WERI-Rb-1 (cell line): ENCODE results near the gene CACNA1D.

Experiments used
- DNase-seq: peaks from one replicate; pipeline ENCODE4 v3.0.0-alpha.2; 2020
- H3K27ac ChIP-seq: fragments of 250-450 bp; sonication (Bioruptor Pico); 2 replicates; pipeline ENCODE4 v1.5.1; 2020; ENCODE audit warnings: mild to moderate bottlenecking, moderate library complexity
- H3K27me3 ChIP-seq: fragments of 250-450 bp; sonication (Bioruptor Pico); 2 replicates; pipeline ENCODE4 v1.5.1; 2021; ENCODE audit warnings: mild to moderate bottlenecking, low read depth, moderate library complexity; ENCODE audit not compliant: insufficient read depth, severe bottlenecking
- H3K36me3 ChIP-seq: fragments of 250-450 bp; sonication (Bioruptor Pico); 2 replicates; pipeline ENCODE4 v1.5.1; 2020; ENCODE audit warnings: mild to moderate bottlenecking, moderate library complexity
- H3K4me3 ChIP-seq: 2 replicates; pipeline ENCODE4 v1.5.1; 2011; ENCODE audit warnings: low read depth, mild to moderate bottlenecking, control low read depth, low read length
- H3K9me3 ChIP-seq: fragments of 250-450 bp; sonication (Bioruptor Pico); 2 replicates; pipeline ENCODE4 v1.5.1; 2021; ENCODE audit warnings: mild to moderate bottlenecking, moderate library complexity; ENCODE audit not compliant: severe bottlenecking
- CTCF ChIP-seq: IDR thresholded peaks from 2 replicates; pipeline ENCODE4 v1.5.1; 2011; ENCODE audit warnings: low read depth, mild to moderate bottlenecking, control low read depth, inconsistent platforms, low read length

Gene CACNA1D

GRCh38 chr3:53773021-53773436, 278.6 kb downstream of the CACNA1D start:
- Histone ChIP-seq H3K9me3 (no peaks in the 10 kb centered on the region), H3K36me3 (no peaks in the 10 kb centered on the region), H3K27ac (no peak overlapping the region), H3K27me3 (no peaks in the 10 kb centered on the region), H3K4me3 (no peak overlapping the region)
- DNase-seq, result no peak
- no peak for TF ChIP-seq CTCF

DNA sequence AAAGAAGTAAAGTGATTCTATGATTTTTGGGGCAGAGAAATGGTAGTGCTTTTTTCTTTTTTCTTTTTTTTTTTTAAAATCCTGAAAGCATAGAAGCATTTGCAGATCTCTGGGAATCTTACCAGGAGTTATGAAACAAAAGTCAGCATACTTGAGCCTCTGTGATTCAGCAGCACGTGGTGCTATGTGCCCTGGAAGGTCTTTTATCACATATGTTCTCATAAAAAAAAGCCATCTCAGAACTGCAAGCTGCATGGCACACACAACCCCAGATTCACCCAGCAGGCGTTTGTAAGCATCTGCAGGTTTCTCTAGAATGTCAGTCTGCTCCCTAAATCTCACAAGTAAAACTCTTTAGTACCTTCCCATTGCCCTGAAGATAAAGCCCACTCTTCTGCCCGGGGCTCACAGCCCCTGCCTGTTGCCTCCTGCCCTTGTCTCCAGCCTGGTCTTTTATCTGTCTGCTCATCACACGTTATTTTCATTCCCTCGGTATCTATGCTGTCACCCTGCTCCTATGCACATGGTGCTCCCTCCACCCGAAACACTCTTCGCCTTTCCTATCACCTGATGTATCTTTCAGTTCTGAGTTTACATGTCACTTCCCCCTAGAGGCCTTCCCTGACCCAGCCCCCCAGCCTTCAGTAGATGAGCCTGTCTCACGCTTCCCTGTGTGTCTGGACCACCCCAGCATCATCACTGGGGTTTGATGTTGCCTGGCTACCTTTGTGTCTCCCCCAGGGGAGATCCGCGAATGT, 279.4 kb downstream of the CACNA1D start:
- DNase-seq, result no peak
- Histone ChIP-seq H3K27me3 (no peaks in the 10 kb centered on the region), H3K27ac (no peak overlapping the region), H3K36me3 (no peaks in the 10 kb centered on the region), H3K9me3 (no peaks in the 10 kb centered on the region), H3K4me3 (no peak overlapping the region)
- TF ChIP-seq CTCF, result no peak

DNA sequence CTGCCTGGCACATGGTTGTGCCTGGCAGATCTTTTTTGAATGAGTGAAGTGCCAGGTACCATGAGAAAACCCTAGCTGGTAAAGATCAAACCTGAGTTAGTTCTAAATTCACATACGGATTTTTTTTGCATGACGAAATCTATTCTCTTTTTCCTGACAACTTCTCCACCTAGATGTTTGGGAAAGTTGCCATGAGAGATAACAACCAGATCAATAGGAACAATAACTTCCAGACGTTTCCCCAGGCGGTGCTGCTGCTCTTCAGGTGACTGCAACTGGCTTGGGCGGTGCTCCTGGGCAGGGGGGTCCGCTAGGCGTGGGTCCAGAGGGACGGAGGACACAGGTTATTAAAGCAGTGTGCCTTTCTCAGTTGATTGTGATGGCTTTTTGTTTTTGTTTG, 280.0 kb downstream of the CACNA1D start:
- no peaks in the 10 kb centered on the region for H3K36me3 ChIP-seq
- H3K27me3 ChIP-seq, result no peaks in the 10 kb centered on the region
- TF ChIP-seq CTCF, result no peak
- H3K4me3 ChIP-seq, result no peak overlapping the region
- H3K27ac ChIP-seq, result no peak overlapping the region
- no peak for DNase-seq
- no peaks in the 10 kb centered on the region for H3K9me3 ChIP-seq

- Histone ChIP-seq H3K9me3 (no peaks in the 10 kb centered on the region), H3K36me3 (no peaks in the 10 kb centered on the region), H3K27me3 (no peaks in the 10 kb centered on the region), H3K4me3 (no peak overlapping the region), H3K27ac (peak overlapping the region; percentile 67; the same call in 1 of the 2 replicates)
- no peak for TF ChIP-seq CTCF
- DNase-seq, result no peak
Observed at GRCh38 chr3:53775018-53775417, 280.6 kb downstream of the CACNA1D start.

- no peaks in the 10 kb centered on the region for H3K36me3 ChIP-seq
- no peak overlapping the region for H3K4me3 ChIP-seq
- no peaks in the 10 kb centered on the region for H3K27me3 ChIP-seq
- peak; percentile 81 for DNase-seq
- peak overlapping the region; percentile 67 for H3K27ac ChIP-seq
- no peaks in the 10 kb centered on the region for H3K9me3 ChIP-seq
- TF ChIP-seq CTCF, result no peak
Observed at GRCh38 chr3:53775834-53776251, 281.4 kb downstream of the CACNA1D start.
